IPS DF 19.7 (cell line): ENCODE data around the gene IL22RA2.

Experiments used
- DNase-seq: peaks from one replicate; pipeline ENCODE4 v3.0.0-alpha.2; 2013; ENCODE audit warnings: low read depth, low spot score

IL22RA2 gene

DNA sequence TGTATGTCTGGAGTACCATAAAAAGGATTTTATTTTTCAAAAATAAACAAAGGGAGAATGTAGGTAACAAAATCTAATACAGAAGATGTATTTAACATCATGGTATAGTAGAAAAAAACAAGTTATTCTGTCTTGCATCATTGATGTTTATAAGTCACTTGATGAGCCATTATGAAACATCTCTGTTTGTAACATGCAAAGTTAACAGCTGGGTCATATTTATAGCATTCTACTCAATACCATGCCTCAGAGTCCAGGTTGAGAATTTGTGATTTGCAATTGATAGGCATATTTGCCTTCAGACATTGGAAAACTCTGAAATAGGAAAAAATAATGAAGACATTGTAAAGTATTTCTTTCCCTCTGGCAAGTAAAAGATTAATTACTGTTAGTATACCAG, 76.4 kb downstream of the IL22RA2 start:
- DNase-seq, result no peak

DNA sequence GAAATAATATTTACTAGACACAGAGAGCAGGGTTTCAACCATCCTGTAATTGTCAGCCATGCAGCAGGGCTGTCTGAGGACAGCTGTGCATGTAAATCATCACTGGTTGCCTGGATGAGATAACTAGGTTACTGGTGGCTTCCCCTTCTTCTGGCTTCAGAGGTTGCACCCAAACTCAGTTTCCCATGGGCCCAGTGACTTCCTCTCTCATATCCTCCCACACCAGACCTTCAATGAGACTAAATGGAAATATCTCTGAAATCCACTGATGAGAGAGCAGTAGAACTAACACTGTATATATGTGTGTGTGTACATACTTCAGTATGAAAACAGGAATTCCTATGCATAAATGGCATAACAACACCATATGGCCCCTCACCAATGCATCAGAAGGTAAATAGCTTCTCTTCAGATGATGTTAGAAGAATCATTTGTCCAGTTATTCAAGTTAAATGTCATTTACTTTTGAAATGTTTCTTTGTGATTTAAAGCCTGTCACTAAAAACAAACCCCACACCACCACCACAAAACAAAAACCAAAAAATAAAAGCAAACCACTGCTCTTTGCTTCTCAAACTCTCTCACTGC, 77.7 kb downstream of the IL22RA2 start:
- DNase-seq, result no peak

DNA sequence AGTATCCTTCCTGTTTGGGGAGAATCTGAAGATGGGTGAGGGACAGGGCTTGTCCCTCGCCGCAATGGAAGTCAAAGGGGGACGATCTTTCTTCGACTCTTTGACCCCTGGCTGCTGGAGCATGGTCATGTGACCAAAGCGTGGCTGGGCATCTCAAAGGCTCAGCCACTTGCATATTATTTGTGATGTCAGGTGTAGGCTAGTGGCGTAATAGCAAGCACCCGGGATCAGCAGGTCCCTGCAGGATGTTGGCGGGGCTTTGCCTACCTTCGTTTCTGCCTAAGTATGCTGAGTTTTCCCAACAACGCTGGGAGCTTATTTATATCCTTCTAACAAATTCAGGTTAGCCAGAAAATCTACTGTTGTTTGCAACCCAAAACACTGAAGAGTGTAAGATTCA, 78.4 kb downstream of the IL22RA2 start:
- no peak for DNase-seq

DNA sequence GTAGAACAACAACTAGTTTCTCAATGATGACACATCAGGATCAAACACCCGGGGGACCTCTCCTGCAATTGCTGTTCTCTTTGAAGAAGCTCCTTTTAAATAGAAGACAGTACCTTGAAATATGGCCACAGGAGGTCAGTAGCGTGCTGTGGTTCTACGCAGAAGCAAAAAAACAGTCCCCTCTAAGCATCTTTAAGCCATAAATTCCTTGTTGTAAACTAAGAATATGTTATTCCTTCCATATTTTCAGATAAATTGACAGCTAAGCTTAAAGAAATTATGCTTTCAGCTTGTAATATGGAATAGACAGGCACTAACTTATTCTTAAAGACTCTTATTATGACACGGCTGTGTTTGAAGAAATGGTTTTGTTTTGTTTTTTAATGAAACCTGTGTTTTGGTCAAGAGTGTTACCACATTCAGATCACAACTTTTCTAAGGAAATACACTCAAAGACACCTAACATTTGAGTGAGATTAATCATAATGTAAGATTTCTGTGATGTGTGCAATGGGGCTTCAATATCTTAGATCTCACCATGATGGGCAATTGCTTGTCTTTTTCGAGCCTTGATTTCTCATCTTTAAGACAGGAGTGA, 78.9 kb downstream of the IL22RA2 start:
- DNase-seq, result peak; percentile 15
